ENCODE measurements around the gene KCNJ9.
A peak's percentile ranks its signal among the peaks of the same experiment; 100 is the strongest.
"Not testable (repeated sequence)": the region's sequence is repeated elsewhere in the genome, so short reads cannot be mapped to it uniquely, and the experiment has no call there.

KCNJ9 gene

DNA sequence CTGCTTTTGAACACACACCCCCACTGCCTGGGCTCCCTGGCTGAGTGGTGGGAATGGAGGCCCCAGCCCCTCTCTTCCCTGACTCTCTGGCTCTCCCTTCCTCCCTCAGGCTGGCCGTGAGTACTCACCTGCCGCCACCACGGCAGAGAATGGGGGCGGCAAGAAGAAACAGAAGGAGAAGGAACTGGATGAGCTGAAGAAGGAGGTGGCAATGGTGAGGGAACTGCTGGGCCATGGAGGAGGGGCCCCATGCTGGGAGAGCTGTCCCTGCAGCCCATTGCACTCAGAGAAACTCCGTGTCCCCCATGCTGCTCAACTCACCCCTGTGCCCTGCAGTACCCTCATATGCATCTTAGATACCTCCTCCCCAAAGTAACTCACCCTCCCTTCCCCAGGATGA, 39.5 kb downstream of the KCNJ9 start:
- DNase-seq (ENCODE audit: low read depth): no peak
- no peak overlapping the region for H3K4me3 ChIP-seq (ENCODE audit: low read depth, low read length)
- TF ChIP-seq, protein P1, sequence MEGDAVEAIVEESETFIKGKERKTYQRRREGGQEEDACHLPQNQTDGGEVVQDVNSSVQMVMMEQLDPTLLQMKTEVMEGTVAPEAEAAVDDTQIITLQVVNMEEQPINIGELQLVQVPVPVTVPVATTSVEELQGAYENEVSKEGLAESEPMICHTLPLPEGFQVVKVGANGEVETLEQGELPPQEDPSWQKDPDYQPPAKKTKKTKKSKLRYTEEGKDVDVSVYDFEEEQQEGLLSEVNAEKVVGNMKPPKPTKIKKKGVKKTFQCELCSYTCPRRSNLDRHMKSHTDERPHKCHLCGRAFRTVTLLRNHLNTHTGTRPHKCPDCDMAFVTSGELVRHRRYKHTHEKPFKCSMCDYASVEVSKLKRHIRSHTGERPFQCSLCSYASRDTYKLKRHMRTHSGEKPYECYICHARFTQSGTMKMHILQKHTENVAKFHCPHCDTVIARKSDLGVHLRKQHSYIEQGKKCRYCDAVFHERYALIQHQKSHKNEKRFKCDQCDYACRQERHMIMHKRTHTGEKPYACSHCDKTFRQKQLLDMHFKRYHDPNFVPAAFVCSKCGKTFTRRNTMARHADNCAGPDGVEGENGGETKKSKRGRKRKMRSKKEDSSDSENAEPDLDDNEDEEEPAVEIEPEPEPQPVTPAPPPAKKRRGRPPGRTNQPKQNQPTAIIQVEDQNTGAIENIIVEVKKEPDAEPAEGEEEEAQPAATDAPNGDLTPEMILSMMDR (conservative IDR thresholded peaks at IDR 0.05; ENCODE audit: low read depth, low read length): no peak

DNA sequence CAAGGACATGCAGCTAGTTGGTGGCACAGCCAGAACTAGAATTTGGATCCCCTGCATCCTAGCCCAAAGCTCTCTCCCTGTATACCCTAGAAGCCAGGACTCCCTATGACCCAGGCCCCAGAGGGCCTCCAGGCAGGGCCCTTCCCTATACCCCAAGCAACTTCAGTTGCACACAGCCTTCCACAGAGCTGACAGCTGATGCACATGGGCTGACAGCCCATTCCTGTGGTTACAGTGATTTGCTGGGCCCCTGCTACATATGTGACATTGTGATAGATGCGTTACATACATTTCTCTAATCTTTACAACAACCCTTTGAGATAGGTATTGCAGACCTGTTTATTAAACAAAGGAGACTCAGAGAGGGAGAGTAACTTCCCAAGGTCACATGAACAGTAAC, 40.0 kb downstream of the KCNJ9 start:
- H3K4me3 ChIP-seq (ENCODE audit: low read depth, low read length): no peak overlapping the region
- no peak for DNase-seq (ENCODE audit: low read depth)
- TF ChIP-seq, protein P1 (conservative IDR thresholded peaks at IDR 0.05; ENCODE audit: low read depth, low read length): no peak

DNA sequence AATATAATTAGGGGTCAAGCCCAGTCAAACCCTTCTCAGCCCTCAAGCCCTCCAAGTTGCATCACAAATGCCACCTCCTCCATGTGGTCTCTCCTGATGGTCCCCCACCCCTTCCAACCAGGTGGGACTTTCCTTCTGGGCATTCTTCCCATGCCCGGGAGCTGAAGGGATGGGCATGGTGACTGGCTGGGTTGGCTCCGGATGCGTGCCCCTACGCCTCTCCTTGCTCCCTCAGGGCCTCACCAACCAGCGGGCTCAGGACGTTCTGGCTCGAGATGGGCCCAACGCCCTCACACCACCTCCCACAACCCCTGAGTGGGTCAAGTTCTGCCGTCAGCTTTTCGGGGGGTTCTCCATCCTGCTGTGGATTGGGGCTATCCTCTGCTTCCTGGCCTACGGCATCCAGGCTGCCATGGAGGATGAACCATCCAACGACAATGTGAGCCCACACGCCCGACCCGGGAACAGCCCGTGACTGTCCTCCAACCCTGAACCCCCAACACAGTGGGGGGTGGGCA, 41.7 kb downstream of the KCNJ9 start:
- no peak for DNase-seq (ENCODE audit: low read depth)
- TF ChIP-seq, protein P1 (conservative IDR thresholded peaks at IDR 0.05; ENCODE audit: low read depth, low read length): no peak
- H3K4me3 ChIP-seq (ENCODE audit: low read depth, low read length): no peak overlapping the region

DNA sequence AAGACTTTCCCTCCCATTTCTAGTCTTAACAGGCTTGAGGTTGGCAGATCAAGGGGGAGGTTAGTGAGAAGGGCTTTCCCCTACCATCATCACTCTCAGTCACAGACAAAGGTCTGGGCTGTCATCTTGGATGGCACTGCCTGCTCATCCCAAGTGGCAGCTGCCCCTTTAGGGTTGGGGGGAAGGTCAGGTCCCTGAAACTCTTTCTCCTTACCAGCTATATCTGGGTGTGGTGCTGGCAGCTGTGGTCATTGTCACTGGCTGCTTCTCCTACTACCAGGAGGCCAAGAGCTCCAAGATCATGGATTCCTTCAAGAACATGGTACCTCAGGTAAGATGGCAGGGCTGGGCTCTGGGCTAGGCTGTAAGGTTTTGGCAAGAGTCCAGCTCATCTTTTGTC, 42.4 kb downstream of the KCNJ9 start:
- TF ChIP-seq, protein P1 (conservative IDR thresholded peaks at IDR 0.05; ENCODE audit: low read depth, low read length): no peak
- DNase-seq (ENCODE audit: low read depth): no peak
- H3K4me3 ChIP-seq (ENCODE audit: low read depth, low read length): no peak overlapping the region

DNA sequence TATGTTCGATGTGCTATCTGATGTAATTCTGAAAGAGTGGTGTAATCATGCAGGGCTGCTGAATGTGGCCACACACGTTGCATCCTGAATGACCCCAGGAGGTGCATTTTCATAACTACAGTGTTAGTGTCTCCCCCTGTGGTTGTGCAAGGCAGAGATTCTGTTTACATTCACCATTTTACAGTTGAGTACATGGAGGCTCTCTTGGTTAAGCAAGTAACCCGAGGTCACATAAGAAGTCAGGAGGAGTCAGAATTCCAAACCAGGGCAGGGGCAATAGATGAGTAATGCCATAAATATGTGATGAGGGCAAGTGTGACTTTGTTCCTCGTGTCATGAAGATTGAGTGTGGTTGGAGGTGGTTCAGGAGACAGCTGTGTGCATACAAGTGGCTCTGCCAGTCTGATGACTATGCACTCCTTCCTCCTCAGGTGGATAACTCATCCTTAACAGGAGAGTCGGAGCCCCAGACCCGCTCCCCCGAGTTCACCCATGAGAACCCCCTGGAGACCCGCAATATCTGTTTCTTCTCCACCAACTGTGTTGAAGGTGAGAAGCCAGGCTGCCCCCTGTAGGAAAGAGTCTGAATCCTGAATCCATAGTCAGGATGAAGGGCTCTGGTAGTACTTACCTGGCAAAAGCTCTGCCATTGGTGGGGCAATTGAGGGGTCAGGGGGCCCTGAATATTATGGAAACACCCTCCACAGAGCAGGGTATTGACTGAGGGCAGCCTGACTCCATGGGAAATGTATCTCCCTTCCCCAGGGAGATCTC, 43.6 kb downstream of the KCNJ9 start:
- DNase-seq (ENCODE audit: low read depth): peak; percentile 94
- TF ChIP-seq, protein P1 (conservative IDR thresholded peaks at IDR 0.05; ENCODE audit: low read depth, low read length): peak; percentile 47
- no peak overlapping the region for H3K4me3 ChIP-seq (ENCODE audit: low read depth, low read length)

DNA sequence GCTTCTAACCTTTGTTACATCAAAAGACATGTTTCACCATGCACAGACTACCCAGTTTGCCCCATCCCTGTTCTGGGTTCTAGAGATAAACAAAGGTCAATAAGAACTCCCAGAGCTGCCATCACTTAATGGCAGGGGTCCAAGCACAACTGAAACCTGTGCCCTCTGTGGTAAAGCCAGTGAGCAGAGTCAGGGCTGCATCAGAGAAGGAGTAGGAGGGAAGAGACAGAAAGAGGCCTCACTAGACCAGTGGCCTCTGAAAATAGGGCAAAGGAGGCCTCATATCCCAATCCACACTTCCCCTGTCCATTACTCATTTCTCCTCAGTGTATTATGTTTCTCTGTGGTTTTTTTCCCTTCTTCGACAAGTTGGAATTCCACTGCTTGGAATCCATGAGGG, 44.4 kb downstream of the KCNJ9 start:
- H3K4me3 ChIP-seq (ENCODE audit: low read depth, low read length): no peak overlapping the region
- TF ChIP-seq, protein P1 (conservative IDR thresholded peaks at IDR 0.05; ENCODE audit: low read depth, low read length): no peak
- DNase-seq (ENCODE audit: low read depth): peak; percentile 66

DNA sequence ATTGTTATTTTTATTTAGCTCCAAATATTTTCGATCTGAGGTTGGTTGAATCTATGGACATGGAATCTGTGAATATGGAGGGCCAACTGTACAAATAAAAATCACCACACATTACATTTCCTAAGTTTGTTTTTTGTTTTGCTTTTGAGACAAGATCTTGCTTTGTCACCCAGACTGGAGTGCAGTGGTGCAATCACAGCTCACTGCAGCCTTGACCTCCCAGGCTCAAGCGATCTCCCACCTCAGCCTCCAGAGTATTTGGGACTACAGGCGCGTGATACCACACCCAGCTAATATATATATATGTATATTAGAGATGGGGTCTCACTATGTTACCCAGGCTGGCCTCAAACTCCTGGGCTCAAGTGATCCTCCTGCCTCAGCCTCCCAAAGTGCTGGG, 45.0 kb downstream of the KCNJ9 start:
- DNase-seq (ENCODE audit: low read depth): not testable (repeated sequence)

More for the DNA sequence above, 45.0 kb downstream of the KCNJ9 start:
- not testable (repeated sequence) for H3K4me3 ChIP-seq (ENCODE audit: low read depth, low read length)
